Measurements from ENCODE around the gene PIM3.

The PIM3 gene

DNA sequence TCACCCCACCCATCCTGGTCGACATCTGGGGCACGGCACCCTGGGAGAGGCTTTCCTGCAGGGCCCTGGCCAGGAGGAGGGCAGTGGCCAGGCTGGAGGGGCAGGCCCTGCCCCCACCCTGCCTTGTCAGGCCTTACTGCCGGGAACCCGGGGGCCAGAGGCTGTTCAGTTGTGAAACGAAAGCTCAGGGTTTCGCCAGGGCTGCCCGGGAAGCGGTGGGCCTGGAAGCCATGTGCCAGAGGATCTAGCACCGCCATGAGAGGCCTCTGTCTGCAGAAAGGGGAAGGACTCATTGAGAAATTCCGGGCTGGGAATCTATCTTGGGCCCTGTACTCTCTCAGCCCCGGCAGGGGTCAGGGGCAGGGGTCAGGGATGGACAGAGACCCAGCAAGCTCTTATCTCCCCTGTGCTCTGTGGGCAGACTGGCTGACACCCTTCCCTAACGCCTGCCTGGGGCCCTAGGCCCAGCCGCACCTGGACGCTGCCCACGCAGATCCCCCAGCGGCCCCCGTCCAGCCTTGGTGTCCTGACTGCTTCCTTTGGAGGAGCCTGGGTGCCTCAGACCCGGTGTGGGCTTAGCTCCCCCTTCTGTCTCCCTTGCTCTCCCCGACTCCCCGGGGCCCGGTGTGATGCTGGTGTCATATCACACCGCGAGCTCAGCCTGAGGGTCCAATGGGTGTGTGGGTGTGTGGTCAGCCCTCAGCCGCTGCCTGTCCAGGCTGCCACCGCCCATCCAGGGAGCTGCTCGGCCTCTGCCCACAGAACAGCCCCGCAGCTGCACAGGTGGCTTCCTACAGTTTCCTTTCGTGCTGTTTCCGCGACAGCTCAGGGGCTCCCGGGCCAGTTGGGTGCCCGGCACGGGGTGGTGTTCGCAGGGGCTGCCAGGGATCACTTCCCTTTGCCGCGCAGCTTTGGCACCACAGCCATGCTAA is 6.5 kb downstream of the PIM3 start:
- ChIA-PET POLR2A (no interaction called here), CTCF (no interaction called here)
- no peak for DNase-seq (ENCODE audit: extremely low spot score)
- TF ChIP-seq NFRKB (IDR thresholded peaks at IDR 0.05) (no peak), TARDBP (IDR thresholded peaks at IDR 0.05) (no peak), L3MBTL2 (conservative IDR thresholded peaks at IDR 0.05) (no peak), SUZ12 (IDR thresholded peaks at IDR 0.05) (no peak)
- TF ChIP-seq, protein P1, sequence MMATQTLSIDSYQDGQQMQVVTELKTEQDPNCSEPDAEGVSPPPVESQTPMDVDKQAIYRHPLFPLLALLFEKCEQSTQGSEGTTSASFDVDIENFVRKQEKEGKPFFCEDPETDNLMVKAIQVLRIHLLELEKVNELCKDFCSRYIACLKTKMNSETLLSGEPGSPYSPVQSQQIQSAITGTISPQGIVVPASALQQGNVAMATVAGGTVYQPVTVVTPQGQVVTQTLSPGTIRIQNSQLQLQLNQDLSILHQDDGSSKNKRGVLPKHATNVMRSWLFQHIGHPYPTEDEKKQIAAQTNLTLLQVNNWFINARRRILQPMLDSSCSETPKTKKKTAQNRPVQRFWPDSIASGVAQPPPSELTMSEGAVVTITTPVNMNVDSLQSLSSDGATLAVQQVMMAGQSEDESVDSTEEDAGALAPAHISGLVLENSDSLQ (IDR thresholded peaks at IDR 0.05) = no peak

DNA sequence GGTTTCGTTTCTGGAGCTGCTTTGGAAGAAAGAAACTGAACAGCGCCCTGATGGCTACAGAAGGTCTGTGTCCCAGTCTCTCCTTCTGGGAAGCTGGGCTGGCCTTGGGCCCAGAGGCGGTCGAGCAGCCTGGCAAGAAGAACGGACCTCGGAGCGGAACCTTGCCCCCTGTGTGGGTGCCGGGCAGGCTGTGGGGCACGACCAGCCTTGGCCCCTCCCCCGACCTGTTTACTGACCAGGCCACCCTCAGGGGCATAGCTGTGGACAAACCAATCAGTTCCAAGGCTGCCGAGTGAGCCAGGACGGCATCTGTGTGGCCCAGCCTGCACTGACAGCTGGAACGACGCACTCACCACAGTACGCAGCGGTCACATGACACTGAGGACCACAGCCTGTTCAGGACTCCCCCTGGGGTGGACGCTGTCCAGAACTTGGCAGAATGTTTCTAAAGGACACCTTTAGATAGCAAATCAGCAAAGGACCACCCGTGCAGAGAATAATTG is 7.2 kb downstream of the PIM3 start:
- DNase-seq (ENCODE audit: extremely low spot score) = no peak
- ChIA-PET POLR2A (interaction anchor here (0.9 kb wide), 1 partner anchor 8 kb away, joined by 3 read pairs; no protein-coding TSS in a partner anchor), CTCF (no interaction called here)
- TF ChIP-seq, protein P1 (IDR thresholded peaks at IDR 0.05) = no peak
- TF ChIP-seq BHLHE40 (IDR thresholded peaks at IDR 0.05; ENCODE audit: borderline replicate concordance) (no peak), FOXA1 (IDR thresholded peaks at IDR 0.05) (no peak), SP1 (IDR thresholded peaks at IDR 0.05) (no peak), SUZ12 (IDR thresholded peaks at IDR 0.05) (no peak), ELF4 (IDR thresholded peaks at IDR 0.05) (no peak), TARDBP (IDR thresholded peaks at IDR 0.05) (no peak), FOXK2 (IDR thresholded peaks at IDR 0.05) (no peak), L3MBTL2 (conservative IDR thresholded peaks at IDR 0.05) (no peak), CTBP1 (IDR thresholded peaks at IDR 0.05; ENCODE audit: borderline replicate concordance) (no peak), HDGF (IDR thresholded peaks at IDR 0.05; ENCODE audit: borderline replicate concordance) (no peak), FOXM1 (IDR thresholded peaks at IDR 0.05; ENCODE audit: borderline replicate concordance) (no peak), LEF1 (IDR thresholded peaks at IDR 0.05; ENCODE audit: borderline replicate concordance) (no peak), ARNT (IDR thresholded peaks at IDR 0.05) (no peak), NFRKB (IDR thresholded peaks at IDR 0.05) (no peak), ZNF384 (IDR thresholded peaks at IDR 0.05) (no peak)

DNA sequence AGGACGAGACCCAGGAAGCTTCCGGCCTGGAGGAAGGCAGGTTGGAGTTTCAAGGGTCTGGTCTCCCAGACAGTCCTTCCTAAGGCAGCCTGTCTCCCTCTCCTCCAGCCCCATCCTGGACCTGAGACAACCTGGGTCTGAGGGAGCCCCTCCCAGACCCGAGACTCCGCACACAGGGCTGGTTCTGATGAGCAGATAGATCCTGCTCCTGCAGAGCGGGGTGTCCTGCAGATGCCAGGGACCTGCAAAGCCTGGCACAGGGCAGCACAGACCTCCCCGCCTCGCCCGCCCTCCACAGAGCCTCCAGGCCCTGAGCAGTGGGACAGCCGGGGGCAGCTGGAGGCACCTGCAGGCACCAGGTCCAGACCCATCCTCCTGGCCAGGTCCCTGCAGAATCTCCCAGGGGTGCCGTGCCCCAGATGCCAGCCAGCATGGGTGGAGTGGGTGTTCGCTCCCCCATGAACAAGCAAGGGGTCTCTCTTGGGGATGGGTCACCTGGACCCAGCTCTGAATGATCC is 7.8 kb downstream of the PIM3 start:
- POLR2A ChIA-PET = interaction anchor here (0.9 kb wide), 1 partner anchor 9 kb away, joined by 3 read pairs; no protein-coding TSS in a partner anchor
- TF ChIP-seq FOXM1 (IDR thresholded peaks at IDR 0.05; ENCODE audit: borderline replicate concordance) (no peak), ELF4 (IDR thresholded peaks at IDR 0.05) (no peak), HDGF (IDR thresholded peaks at IDR 0.05; ENCODE audit: borderline replicate concordance) (no peak), LEF1 (IDR thresholded peaks at IDR 0.05; ENCODE audit: borderline replicate concordance) (no peak), FOXA1 (IDR thresholded peaks at IDR 0.05) (no peak), CTBP1 (IDR thresholded peaks at IDR 0.05; ENCODE audit: borderline replicate concordance) (no peak), SP1 (IDR thresholded peaks at IDR 0.05) (no peak), ZNF384 (IDR thresholded peaks at IDR 0.05) (no peak), TARDBP (IDR thresholded peaks at IDR 0.05) (no peak), SUZ12 (IDR thresholded peaks at IDR 0.05) (no peak), BHLHE40 (IDR thresholded peaks at IDR 0.05; ENCODE audit: borderline replicate concordance) (no peak), ARNT (IDR thresholded peaks at IDR 0.05) (no peak)
- TF ChIP-seq, protein P1 (IDR thresholded peaks at IDR 0.05) = no peak
- CTCF ChIA-PET = no interaction called here
- no peak for DNase-seq (ENCODE audit: extremely low spot score)

DNA sequence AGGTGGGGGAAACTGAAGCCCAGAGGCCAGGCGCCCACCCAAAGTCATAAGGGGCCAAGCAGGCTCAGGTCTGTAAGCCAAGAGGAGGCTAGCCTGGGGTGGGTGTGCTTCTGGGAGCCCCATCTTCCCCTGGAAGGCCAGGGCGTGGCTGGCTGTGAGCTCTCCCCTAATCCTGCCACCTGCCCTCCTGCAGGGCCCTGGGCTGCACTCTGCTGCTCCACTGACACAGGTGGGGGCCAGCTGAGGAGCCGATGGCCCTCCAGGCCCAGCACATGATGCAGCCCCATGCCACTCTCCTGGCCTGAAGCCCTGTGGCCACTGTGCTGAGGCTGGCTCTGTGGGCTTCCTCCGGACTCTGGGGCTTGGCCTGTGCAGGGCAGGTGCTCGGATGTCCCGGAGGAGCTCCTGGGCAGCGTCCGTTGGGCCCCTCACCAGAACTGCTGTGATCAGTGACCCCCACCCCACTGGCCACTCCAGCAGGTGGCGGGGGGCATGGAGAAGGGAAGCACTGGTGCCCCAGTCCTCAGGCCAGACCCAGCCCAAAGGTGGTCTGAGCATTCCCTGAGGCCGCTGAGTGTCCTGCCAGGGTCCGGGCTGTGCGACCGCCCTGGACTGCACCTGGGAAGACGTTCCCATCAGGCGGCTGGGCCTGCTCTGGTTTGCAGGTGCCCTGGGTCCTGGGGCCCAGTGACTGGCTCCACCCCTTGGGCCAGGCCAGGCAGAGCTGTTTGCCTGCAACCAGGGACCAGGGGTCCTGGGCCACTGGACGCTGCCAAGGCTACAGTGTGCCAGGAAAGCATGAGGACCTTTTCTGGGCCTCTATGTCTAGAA is 8.5 kb downstream of the PIM3 start:
- CTCF ChIA-PET = no interaction called here
- POLR2A ChIA-PET = interaction anchor here (0.9 to 2.5 kb wide), 2 partner anchors 9 to 10 kb away, joined by 3 to 10 read pairs; partner anchors contain the start of gene PIM3
- TF ChIP-seq FOXA1 (IDR thresholded peaks at IDR 0.05) (no peak), NFRKB (IDR thresholded peaks at IDR 0.05) (no peak), LEF1 (IDR thresholded peaks at IDR 0.05; ENCODE audit: borderline replicate concordance) (no peak), FOXM1 (IDR thresholded peaks at IDR 0.05; ENCODE audit: borderline replicate concordance) (no peak)
- DNase-seq (ENCODE audit: extremely low spot score) = no peak

DNA sequence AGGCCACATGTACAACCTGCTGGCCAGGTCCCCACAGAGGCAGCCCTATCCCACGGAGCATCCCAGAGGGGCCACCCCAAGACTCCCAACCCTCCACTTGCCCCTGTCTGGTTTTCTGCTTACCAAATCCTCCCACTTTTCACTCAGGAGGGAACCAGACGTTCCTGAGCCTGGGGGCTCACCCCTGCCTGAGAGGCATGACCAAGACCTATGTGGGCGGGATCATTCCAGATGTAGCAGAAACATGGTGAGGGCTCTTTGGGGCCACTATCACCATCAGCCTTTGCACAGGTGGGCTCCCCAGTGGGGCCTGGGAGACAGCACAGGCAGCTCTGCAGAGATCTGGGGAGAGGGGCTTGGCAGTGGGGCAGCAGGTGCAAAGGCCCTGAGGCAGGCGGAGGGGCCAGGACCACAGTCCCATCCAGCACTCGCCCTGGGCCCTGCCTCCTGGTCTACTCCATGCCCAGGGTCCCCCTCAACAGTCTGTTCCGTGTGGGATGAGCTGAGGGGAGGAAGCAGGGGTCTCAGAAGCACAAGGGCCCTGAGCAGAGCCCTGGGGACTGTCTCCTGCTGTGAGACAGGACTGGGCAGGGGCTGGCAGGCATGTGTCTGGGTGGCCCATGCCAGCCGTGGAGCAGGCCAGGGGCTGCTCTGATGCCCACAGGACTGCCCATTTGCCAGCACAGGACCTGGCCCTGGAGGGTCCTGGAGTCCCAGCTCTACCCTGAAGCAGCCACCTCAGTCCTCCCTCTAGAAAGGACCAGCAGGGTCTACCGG is 9.4 kb downstream of the PIM3 start:
- POLR2A ChIA-PET = interaction anchor here (2.5 kb wide), 1 partner anchor 10 kb away, joined by 10 read pairs; the partner anchor contains the start of gene PIM3
- no peak for DNase-seq (ENCODE audit: extremely low spot score)
- CTCF ChIA-PET = no interaction called here
- TF ChIP-seq FOXA1 (IDR thresholded peaks at IDR 0.05) = no peak
- no peak for TF ChIP-seq FOXK2 (IDR thresholded peaks at IDR 0.05)
- TF ChIP-seq CTBP1 (IDR thresholded peaks at IDR 0.05; ENCODE audit: borderline replicate concordance) = no peak
- no peak for TF ChIP-seq ELF4 (IDR thresholded peaks at IDR 0.05)
- no peak for TF ChIP-seq ARNT (IDR thresholded peaks at IDR 0.05)
- TF ChIP-seq TARDBP (IDR thresholded peaks at IDR 0.05) = no peak
- TF ChIP-seq LEF1 (IDR thresholded peaks at IDR 0.05; ENCODE audit: borderline replicate concordance) = no peak
- no peak for TF ChIP-seq HDGF (IDR thresholded peaks at IDR 0.05; ENCODE audit: borderline replicate concordance)
- TF ChIP-seq SP1 (IDR thresholded peaks at IDR 0.05) = no peak
- no peak for TF ChIP-seq SUZ12 (IDR thresholded peaks at IDR 0.05)
- no peak for TF ChIP-seq NFRKB (IDR thresholded peaks at IDR 0.05)
- no peak for TF ChIP-seq ZNF384 (IDR thresholded peaks at IDR 0.05)
- TF ChIP-seq FOXM1 (IDR thresholded peaks at IDR 0.05; ENCODE audit: borderline replicate concordance) = no peak
- TF ChIP-seq, protein P1 (IDR thresholded peaks at IDR 0.05) = no peak
- TF ChIP-seq L3MBTL2 (conservative IDR thresholded peaks at IDR 0.05) = no peak
- TF ChIP-seq BHLHE40 (IDR thresholded peaks at IDR 0.05; ENCODE audit: borderline replicate concordance) = no peak

All from HEK293T (cell line).